Measurements from ENCODE around the gene SPTLC1. TPM values are rescaled to one million over a fixed set of nuclear protein-coding genes. Genes with fewer than 3 reads are reported as not detected.
"Not testable (repeated sequence)": the region's sequence is repeated elsewhere in the genome, so short reads cannot be mapped to it uniquely, and the experiment has no call there.

Gene SPTLC1
- total RNA-seq, 1 experiment from 2014 or later, result 72.7 TPM

DNA sequence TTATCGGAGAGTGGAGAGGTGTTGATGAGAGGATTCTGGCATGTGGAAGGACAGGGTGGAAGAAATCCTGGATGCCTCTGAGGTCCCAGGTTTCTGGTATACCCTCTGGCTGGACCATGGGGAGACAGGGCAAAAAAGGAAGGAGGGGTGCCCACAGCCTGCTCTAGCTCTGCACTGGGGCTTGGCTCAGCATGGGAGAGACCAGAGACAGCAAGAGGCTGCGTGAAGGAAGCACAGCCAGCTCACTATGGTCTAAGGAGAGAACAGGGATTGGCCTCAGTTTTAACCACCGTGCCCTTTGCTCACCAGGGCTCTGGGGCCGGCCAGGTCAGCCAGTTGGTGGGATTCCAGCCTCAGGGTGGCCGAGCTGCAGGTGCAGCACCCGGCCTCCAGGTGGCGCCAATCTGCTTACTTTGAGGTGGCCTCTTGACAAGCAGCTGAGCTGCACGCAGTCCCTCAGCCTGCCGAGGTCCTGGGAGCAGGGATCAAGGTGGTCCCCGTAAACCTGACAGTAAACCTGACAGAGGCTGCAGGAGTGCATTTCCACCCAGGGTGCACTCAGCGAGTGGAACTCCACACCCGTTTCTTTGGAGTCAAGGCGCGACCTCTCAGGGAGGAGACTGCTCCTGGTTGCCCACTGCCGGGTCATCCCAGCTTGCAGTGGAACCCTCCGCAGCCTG, 25.0 kb upstream of the SPTLC1 start:
- no peaks in the 10 kb centered on the region for H3K4me1 Mint-ChIP-seq (ENCODE audit: low read depth, unreplicated experiment)
- peak; percentile 78 for DNase-seq
- BruUV-seq (replicated peaks), result no TSS peak
- H3K9me3 Mint-ChIP-seq (ENCODE audit: low read depth, unreplicated experiment), result no peaks in the 10 kb centered on the region
- H3K36me3 Mint-ChIP-seq (ENCODE audit: insufficient read depth, unreplicated experiment), result no peaks in the 10 kb centered on the region
- H3K27ac Mint-ChIP-seq (ENCODE audit: unreplicated experiment), result no peak overlapping the region
- TF ChIP-seq, protein P1, sequence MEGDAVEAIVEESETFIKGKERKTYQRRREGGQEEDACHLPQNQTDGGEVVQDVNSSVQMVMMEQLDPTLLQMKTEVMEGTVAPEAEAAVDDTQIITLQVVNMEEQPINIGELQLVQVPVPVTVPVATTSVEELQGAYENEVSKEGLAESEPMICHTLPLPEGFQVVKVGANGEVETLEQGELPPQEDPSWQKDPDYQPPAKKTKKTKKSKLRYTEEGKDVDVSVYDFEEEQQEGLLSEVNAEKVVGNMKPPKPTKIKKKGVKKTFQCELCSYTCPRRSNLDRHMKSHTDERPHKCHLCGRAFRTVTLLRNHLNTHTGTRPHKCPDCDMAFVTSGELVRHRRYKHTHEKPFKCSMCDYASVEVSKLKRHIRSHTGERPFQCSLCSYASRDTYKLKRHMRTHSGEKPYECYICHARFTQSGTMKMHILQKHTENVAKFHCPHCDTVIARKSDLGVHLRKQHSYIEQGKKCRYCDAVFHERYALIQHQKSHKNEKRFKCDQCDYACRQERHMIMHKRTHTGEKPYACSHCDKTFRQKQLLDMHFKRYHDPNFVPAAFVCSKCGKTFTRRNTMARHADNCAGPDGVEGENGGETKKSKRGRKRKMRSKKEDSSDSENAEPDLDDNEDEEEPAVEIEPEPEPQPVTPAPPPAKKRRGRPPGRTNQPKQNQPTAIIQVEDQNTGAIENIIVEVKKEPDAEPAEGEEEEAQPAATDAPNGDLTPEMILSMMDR (IDR thresholded peaks at IDR 0.05; ENCODE audit: unreplicated experiment), result peak; percentile 82
- peaks cover 41% of the 10 kb centered on the region for H3K27me3 Mint-ChIP-seq (ENCODE audit: unreplicated experiment)
- H3K4me3 Mint-ChIP-seq (ENCODE audit: low read depth, unreplicated experiment), result peak overlapping the region; percentile 67
- intact Hi-C loops (cut with micrococcal nuclease; ENCODE audit: unreplicated experiment), result no loop called here
- CTCF ChIA-PET, result interaction anchor here (1.2 to 1.4 kb wide), 2 partner anchors 57 to 651 kb away, joined by 3 to 5 read pairs; no protein-coding TSS in a partner anchor

DNA sequence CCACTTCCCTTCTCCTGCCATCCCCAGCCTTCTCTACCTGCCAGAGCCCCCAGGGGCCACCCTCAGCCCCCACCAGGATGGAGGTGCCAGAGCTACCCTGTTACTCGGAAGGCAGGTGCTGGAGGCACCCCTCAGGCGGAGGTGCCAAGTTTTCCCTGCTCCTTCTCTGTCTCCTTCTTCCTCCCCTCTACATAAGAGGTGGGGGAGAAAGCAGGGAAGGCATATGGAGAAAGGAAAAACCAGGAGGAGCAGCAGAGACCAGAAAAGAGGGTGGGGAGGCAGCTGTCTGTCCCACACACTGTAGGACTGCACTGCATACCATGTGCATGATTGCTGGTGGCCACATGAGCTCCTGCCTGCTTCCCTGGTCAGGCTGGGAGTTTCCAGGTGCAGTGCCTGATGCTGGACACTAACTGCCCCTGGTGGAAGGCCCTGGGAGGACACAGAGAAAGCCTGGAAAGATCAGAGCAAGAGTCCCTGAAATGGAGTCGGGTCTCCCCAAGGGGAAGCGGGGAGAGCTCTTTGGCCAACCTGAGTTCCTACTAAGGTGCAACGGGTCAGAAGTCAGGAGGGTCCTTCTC, 23.8 kb upstream of the SPTLC1 start:
- DNase-seq, result peak; percentile 38
- intact Hi-C loops (cut with micrococcal nuclease; ENCODE audit: unreplicated experiment), result loop anchor here (5.0 kb wide), 1 partner anchor 493 kb away; no protein-coding TSS in a partner anchor
- TF ChIP-seq, protein P1 (IDR thresholded peaks at IDR 0.05; ENCODE audit: unreplicated experiment), result peak; percentile 30
- not testable (repeated sequence) for H3K36me3 Mint-ChIP-seq (ENCODE audit: insufficient read depth, unreplicated experiment); H3K4me3 Mint-ChIP-seq (ENCODE audit: low read depth, unreplicated experiment); H3K9me3 Mint-ChIP-seq (ENCODE audit: low read depth, unreplicated experiment); H3K4me1 Mint-ChIP-seq (ENCODE audit: low read depth, unreplicated experiment); H3K27ac Mint-ChIP-seq (ENCODE audit: unreplicated experiment); BruUV-seq (replicated peaks)
- H3K27me3 Mint-ChIP-seq (ENCODE audit: unreplicated experiment), result peaks cover 41% of the 10 kb centered on the region
- CTCF ChIA-PET, result interaction anchor here (0.8 to 1.8 kb wide), 3 partner anchors 9 to 104 kb away, joined by 3 to 4 read pairs (median 4); no protein-coding TSS in a partner anchor

DNA sequence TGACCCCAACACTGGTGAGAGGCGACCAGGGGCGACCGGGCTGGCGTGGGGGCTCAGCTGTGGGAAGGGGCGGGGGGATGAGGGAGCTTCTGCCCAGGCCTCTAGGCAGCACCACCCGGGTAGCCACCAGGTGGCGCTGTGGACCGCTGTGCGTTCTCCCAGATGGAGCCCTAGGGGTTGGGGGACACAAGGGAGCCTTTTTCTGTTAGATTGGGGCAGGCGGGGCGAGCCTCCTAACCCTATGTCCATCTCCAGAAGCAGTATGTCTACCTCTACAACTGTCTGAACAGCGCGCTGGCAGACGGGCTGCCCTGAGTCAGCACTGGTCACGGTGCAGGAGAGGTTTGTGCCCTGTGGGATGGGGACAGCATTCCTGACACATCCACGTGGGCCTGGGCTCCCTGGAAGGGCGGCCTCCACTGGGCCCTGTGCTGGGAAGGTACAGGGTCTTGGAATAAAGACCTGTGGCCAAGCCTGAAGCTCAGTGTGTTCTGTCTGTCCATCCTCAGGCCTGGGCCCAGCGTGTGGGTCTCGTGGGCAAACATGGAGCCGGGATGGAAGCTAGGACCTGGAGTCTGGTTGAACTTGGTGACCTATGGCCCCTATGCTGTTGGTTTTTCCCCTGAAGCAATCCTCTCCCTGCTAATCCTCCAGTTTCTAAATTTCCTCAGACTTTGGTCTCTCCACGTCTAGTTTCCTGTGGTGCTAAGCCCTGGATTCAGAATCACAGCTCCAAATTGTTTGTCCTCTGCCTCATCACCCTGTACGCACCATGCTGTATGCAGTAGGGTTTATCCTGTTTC, 23.1 kb upstream of the SPTLC1 start:
- no peaks in the 10 kb centered on the region for H3K36me3 Mint-ChIP-seq (ENCODE audit: insufficient read depth, unreplicated experiment)
- no peaks in the 10 kb centered on the region for H3K9me3 Mint-ChIP-seq (ENCODE audit: low read depth, unreplicated experiment)
- no TSS peak for BruUV-seq (replicated peaks)
- peak; percentile 78 for DNase-seq
- H3K4me1 Mint-ChIP-seq (ENCODE audit: low read depth, unreplicated experiment), result no peaks in the 10 kb centered on the region
- peaks cover 39% of the 10 kb centered on the region for H3K27me3 Mint-ChIP-seq (ENCODE audit: unreplicated experiment)
- CTCF ChIA-PET, result interaction anchor here (0.8 to 1.8 kb wide), 6 partner anchors 9 to 301 kb away, joined by 3 to 4 read pairs (median 3); no protein-coding TSS in a partner anchor
- H3K4me3 Mint-ChIP-seq (ENCODE audit: low read depth, unreplicated experiment), result no peak overlapping the region
- H3K27ac Mint-ChIP-seq (ENCODE audit: unreplicated experiment), result no peak overlapping the region
- intact Hi-C loops (cut with micrococcal nuclease; ENCODE audit: unreplicated experiment), result loop anchor here (5.0 kb wide), 1 partner anchor 494 kb away; no protein-coding TSS in a partner anchor
- TF ChIP-seq, protein P1 (IDR thresholded peaks at IDR 0.05; ENCODE audit: unreplicated experiment), result peak; percentile 80

DNA sequence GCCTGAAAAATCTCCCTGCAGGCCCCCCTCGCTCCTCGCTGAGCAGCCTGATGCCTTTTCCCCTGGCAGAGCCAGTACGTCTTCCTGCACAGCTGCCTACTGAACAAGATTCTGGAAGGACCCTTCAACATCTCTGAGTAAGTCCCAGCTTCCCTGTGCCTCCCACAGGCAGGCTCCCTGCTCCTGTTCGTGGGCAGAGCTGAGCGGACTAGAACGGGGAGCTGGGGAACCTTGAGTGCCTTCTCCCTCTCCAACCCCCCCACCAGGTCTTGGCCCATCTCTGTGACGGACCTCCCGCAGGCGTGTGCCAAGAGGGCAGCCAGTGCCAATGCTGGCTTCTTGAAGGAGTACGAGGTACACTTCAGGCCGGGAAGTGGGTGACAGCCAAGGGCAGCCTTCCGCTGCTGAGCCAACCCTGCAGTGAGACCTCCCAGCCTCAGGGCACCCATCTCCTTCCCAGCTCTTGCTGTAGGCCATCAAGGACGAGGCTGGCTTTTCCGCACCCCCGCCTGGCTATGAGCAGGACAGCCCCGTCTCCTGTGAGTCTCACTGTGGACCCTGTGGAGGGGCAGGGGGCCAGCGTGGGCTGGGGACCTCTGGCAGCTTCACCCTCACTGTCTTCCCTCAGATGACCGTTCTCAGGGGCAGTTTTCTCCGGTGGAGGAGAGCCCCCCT, 21.1 kb upstream of the SPTLC1 start:
- DNase-seq, result no peak
- Mint-ChIP-seq H3K27me3 (ENCODE audit: unreplicated experiment) (peaks cover 33% of the 10 kb centered on the region), H3K27ac (ENCODE audit: unreplicated experiment) (no peak overlapping the region), H3K36me3 (ENCODE audit: insufficient read depth, unreplicated experiment) (no peaks in the 10 kb centered on the region), H3K9me3 (ENCODE audit: low read depth, unreplicated experiment) (peaks cover 2% of the 10 kb centered on the region), H3K4me3 (ENCODE audit: low read depth, unreplicated experiment) (no peak overlapping the region), H3K4me1 (ENCODE audit: low read depth, unreplicated experiment) (no peaks in the 10 kb centered on the region)
- TF ChIP-seq, protein P1 (IDR thresholded peaks at IDR 0.05; ENCODE audit: unreplicated experiment), result no peak
- intact Hi-C loops (cut with micrococcal nuclease; ENCODE audit: unreplicated experiment), result loop anchor here (5.0 kb wide), 1 partner anchor 496 kb away; no protein-coding TSS in a partner anchor
- CTCF ChIA-PET, result no interaction called here
- BruUV-seq (replicated peaks), result no TSS peak

Measured in Calu3 (cell line).